Ramos (cell line): ENCODE measurements around the gene ASPRV1.

ENCODE experiments used
- in situ Hi-C: fragments of 300-500 bp; cut with MboI; formaldehyde crosslinking; loops from one replicate; pipeline ENCODE4 v1.14.3; 2022; ENCODE audit warnings: low sequenced_read_pairs; ENCODE audit not compliant: unreplicated experiment

The ASPRV1 gene

GRCh38 chr2:69914950-69915945, 46.2 kb downstream of the ASPRV1 start, which contains the start of gene MXD1:
Gene MXD1 (plus strand): TSS chr2:69915109. CDS start chr2:69915331, 222 bp downstream.
- in situ Hi-C loops, result loop anchor here (5.0 kb wide), 1 partner anchor 227 kb away; no protein-coding TSS in a partner anchor

- in situ Hi-C loops, result loop anchor here (5.0 kb wide), 1 partner anchor 228 kb away; no protein-coding TSS in a partner anchor
Measured at GRCh38 chr2:69914164-69914949, 47.1 kb downstream of the ASPRV1 start.

GRCh38 chr2:69911985-69912563, 49.4 kb downstream of the ASPRV1 start:
- in situ Hi-C loops, result loop anchor here (5.0 kb wide), 1 partner anchor 230 kb away; no protein-coding TSS in a partner anchor
